Activated T-cell treated with anti-CD3 and anti-CD28 coated beads, Interleukin-2, amount 50 U/mL, for 72 hours (primary cell): Measurements from ENCODE around the gene GSC. TPM values are rescaled to one million over a fixed set of nuclear protein-coding genes. Genes with fewer than 3 reads are reported as not detected.
"Not testable (repeated sequence)": the region's sequence is repeated elsewhere in the genome, so short reads cannot be mapped to it uniquely, and the experiment has no call there.

ENCODE experiments used
- ATAC-seq, 2 donors: fragments of 150-1000 bp; cut with Tn5 transposase; replicated peaks in 1 of 2; 2 replicates each; pipeline ENCODE4 v1.10.0; 2021; ENCODE audit warnings: moderate library complexity in 2 of 2, mild to moderate bottlenecking in 1 of 2
- DNase-seq, 2 donors: peaks; one replicate each; pipeline ENCODE4 v3.0.0; 2021 to 2022; ENCODE audit warnings: mixed read lengths in 1 of 2
- H3K27ac Mint-ChIP-seq: one replicate; pipeline ENCODE4 v1.8.0; 2022; ENCODE audit warnings: mild to moderate bottlenecking, moderate library complexity, mixed read lengths
- H3K27me3 Mint-ChIP-seq: one replicate; pipeline ENCODE4 v1.8.0; 2022; ENCODE audit warnings: low read depth, mixed read lengths
- H3K36me3 Mint-ChIP-seq, 2 donors: one replicate each; pipeline ENCODE4 v1.8.0; 2022; ENCODE audit warnings: mixed read lengths in 2 of 2, mild to moderate bottlenecking in 1 of 2; ENCODE audit not compliant: insufficient read depth in 2 of 2
- H3K4me1 Mint-ChIP-seq: one replicate; pipeline ENCODE4 v1.8.0; 2022; ENCODE audit warnings: low read depth, mixed read lengths
- H3K4me3 Mint-ChIP-seq, 2 donors: one replicate each; pipeline ENCODE4 v1.8.0; 2022; ENCODE audit warnings: mild to moderate bottlenecking in 2 of 2, mixed read lengths in 2 of 2, moderate library complexity in 2 of 2
- H3K9me3 Mint-ChIP-seq, 2 donors: one replicate each; pipeline ENCODE4 v1.8.0; 2022; ENCODE audit warnings: mixed read lengths in 2 of 2
- total RNA-seq, 2 donors: library from RNA; stranded (reverse); gene quantifications; one replicate each; pipeline ENCODE4 v1.2.3, GENCODE V29; 2022

Gene GSC
- under 1 TPM in 1 of 2 donors, not detected in 1; 0.19 TPM for total RNA-seq

- Mint-ChIP-seq H3K4me1 (peaks cover 20% of the 10 kb centered on the region), H3K36me3 (peaks cover 0 to 4% of the 10 kb centered on the region in 2 donors), H3K9me3 (no peaks in the 10 kb centered on the region), H3K27ac (peak within 1 kb of the TSS; percentile 88), H3K27me3 (peaks cover 89% of the 10 kb centered on the region), H3K4me3 (peak within 1 kb of the TSS; percentile 81 to 89)
- peak; percentile 53 to 58 for ATAC-seq
- peak; percentile 38 to 42 for DNase-seq
These were observed at the start of gene GSC for GRCh38 chr14:94769391-94770250. Gene GSC, minus strand, starts transcription at chr14:94770113. Its CDS starts 98 bp downstream, at chr14:94770015.

- Mint-ChIP-seq H3K4me3 (no peak overlapping the region), H3K36me3 (peaks cover 0 to 2% of the 10 kb centered on the region in 2 donors), H3K9me3 (peaks cover 0 to 4% of the 10 kb centered on the region in 2 donors), H3K27me3 (peaks cover 10% of the 10 kb centered on the region), H3K27ac (no peak overlapping the region), H3K4me1 (no peaks in the 10 kb centered on the region)
- no peak for DNase-seq
- no peak for ATAC-seq
These were observed 49.6 kb upstream of the GSC start for GRCh38 chr14:94819531-94819930.

- Mint-ChIP-seq H3K27me3 (no peaks in the 10 kb centered on the region), H3K36me3 (no peaks in the 10 kb centered on the region), H3K27ac (no peak overlapping the region), H3K9me3 (no peaks in the 10 kb centered on the region), H3K4me1 (no peaks in the 10 kb centered on the region), H3K4me3 (no peak overlapping the region)
- DNase-seq (no peak), ATAC-seq (no peak)
These were observed 46.2 kb upstream of the GSC start for GRCh38 chr14:94816113-94816512.

GRCh38 chr14:94805680-94806288 is 35.9 kb upstream of the GSC start:
- peaks cover 7% of the 10 kb centered on the region for H3K27me3 Mint-ChIP-seq
- no peak overlapping the region for H3K27ac Mint-ChIP-seq
- no peaks in the 10 kb centered on the region for H3K4me1 Mint-ChIP-seq
- no peak for DNase-seq
- no peak overlapping the region for H3K4me3 Mint-ChIP-seq
- H3K36me3 Mint-ChIP-seq = no peaks in the 10 kb centered on the region
- no peaks in the 10 kb centered on the region for H3K9me3 Mint-ChIP-seq
- no peak for ATAC-seq

GRCh38 chr14:94801225-94801624 is 31.3 kb upstream of the GSC start:
- ATAC-seq (no peak), DNase-seq (no peak)
- Mint-ChIP-seq H3K27ac (no peak overlapping the region), H3K4me1 (no peaks in the 10 kb centered on the region), H3K36me3 (no peaks in the 10 kb centered on the region), H3K9me3 (no peaks in the 10 kb centered on the region), H3K27me3 (peaks cover 2% of the 10 kb centered on the region), H3K4me3 (no peak overlapping the region)

GRCh38 chr14:94800764-94801163 is 30.9 kb upstream of the GSC start:
- not testable (repeated sequence) for H3K27me3 Mint-ChIP-seq, H3K27ac Mint-ChIP-seq, H3K9me3 Mint-ChIP-seq, H3K36me3 Mint-ChIP-seq, H3K4me3 Mint-ChIP-seq, ATAC-seq, DNase-seq, H3K4me1 Mint-ChIP-seq

- no peaks in the 10 kb centered on the region for H3K4me1 Mint-ChIP-seq
- peaks cover 12% of the 10 kb centered on the region for H3K27me3 Mint-ChIP-seq
- H3K36me3 Mint-ChIP-seq = no peaks in the 10 kb centered on the region
- DNase-seq (no peak), ATAC-seq (no peak)
- H3K9me3 Mint-ChIP-seq = no peaks in the 10 kb centered on the region
- no peak overlapping the region for H3K27ac Mint-ChIP-seq
- H3K4me3 Mint-ChIP-seq = no peak overlapping the region
These were observed 28.0 kb upstream of the GSC start for GRCh38 chr14:94797887-94798286.

- H3K36me3 Mint-ChIP-seq = no peaks in the 10 kb centered on the region
- DNase-seq (no peak), ATAC-seq (no peak)
- peaks cover 0 to 1% of the 10 kb centered on the region in 2 donors for H3K9me3 Mint-ChIP-seq
- no peaks in the 10 kb centered on the region for H3K4me1 Mint-ChIP-seq
- no peak overlapping the region for H3K27ac Mint-ChIP-seq
- no peak overlapping the region for H3K4me3 Mint-ChIP-seq
- H3K27me3 Mint-ChIP-seq = peaks cover 12% of the 10 kb centered on the region
These were observed 26.4 kb upstream of the GSC start for GRCh38 chr14:94796278-94796677.

- Mint-ChIP-seq H3K27me3 (peaks cover 12% of the 10 kb centered on the region), H3K27ac (no peak overlapping the region), H3K9me3 (peaks cover 0 to 1% of the 10 kb centered on the region in 2 donors), H3K4me3 (no peak overlapping the region), H3K36me3 (no peaks in the 10 kb centered on the region), H3K4me1 (no peaks in the 10 kb centered on the region)
- no peak for DNase-seq
- no peak for ATAC-seq
These were observed 25.5 kb upstream of the GSC start for GRCh38 chr14:94795372-94795771.

- ATAC-seq (no peak), DNase-seq (no peak)
- no peak overlapping the region for H3K4me3 Mint-ChIP-seq
- no peak overlapping the region for H3K27ac Mint-ChIP-seq
- peaks cover 12% of the 10 kb centered on the region for H3K27me3 Mint-ChIP-seq
- H3K4me1 Mint-ChIP-seq = no peaks in the 10 kb centered on the region
- H3K36me3 Mint-ChIP-seq = no peaks in the 10 kb centered on the region
- peaks cover 0 to 1% of the 10 kb centered on the region in 2 donors for H3K9me3 Mint-ChIP-seq
These were observed 24.0 kb upstream of the GSC start for GRCh38 chr14:94793901-94794300.

- DNase-seq (no peak), ATAC-seq (no peak)
- Mint-ChIP-seq H3K27ac (no peak overlapping the region), H3K4me3 (no peak overlapping the region), H3K9me3 (peaks cover 0 to 1% of the 10 kb centered on the region in 2 donors), H3K4me1 (no peaks in the 10 kb centered on the region), H3K27me3 (no peaks in the 10 kb centered on the region), H3K36me3 (no peaks in the 10 kb centered on the region)
These were observed 17.7 kb upstream of the GSC start for GRCh38 chr14:94787655-94788054.

- H3K9me3 Mint-ChIP-seq = no peaks in the 10 kb centered on the region
- DNase-seq (no peak), ATAC-seq (no peak)
- no peaks in the 10 kb centered on the region for H3K36me3 Mint-ChIP-seq
- no peak overlapping the region for H3K4me3 Mint-ChIP-seq
- no peaks in the 10 kb centered on the region for H3K27me3 Mint-ChIP-seq
- no peaks in the 10 kb centered on the region for H3K4me1 Mint-ChIP-seq
- H3K27ac Mint-ChIP-seq = no peak overlapping the region
These were observed 17.2 kb upstream of the GSC start for GRCh38 chr14:94787092-94787491.

- ATAC-seq = no peak
- H3K27me3 Mint-ChIP-seq = peaks cover 30% of the 10 kb centered on the region
These were observed 10.9 kb upstream of the GSC start for GRCh38 chr14:94780536-94781399.

More at GRCh38 chr14:94780536-94781399, 10.9 kb upstream of the GSC start:
- Mint-ChIP-seq H3K4me3 (no peak overlapping the region), H3K36me3 (no peaks in the 10 kb centered on the region), H3K27ac (no peak overlapping the region), H3K9me3 (no peaks in the 10 kb centered on the region), H3K4me1 (peaks cover 2% of the 10 kb centered on the region)
- no peak for DNase-seq
